Neural progenitor cell (in vitro differentiated cells): Measurements from ENCODE around the gene SYNM. TPM values are rescaled to one million over a fixed set of nuclear protein-coding genes. Genes with fewer than 3 reads are reported as not detected.

Source experiments
- DNase-seq: peaks from one replicate; pipeline ENCODE4 v3.0.0-alpha.2; 2016; ENCODE audit warnings: low spot score
- H2AFZ ChIP-seq: fragments of 200-600 bp; sonication (generic); replicated peaks from 2 replicates; pipeline ENCODE4 v1.6.1; 2016; ENCODE audit warnings: antibody characterized with exemption
- H3F3A ChIP-seq: fragments of 200-600 bp; sonication (generic); 2 replicates; pipeline ENCODE4 v1.6.1; 2016; ENCODE audit warnings: antibody characterized with exemption, low read depth
- H3K27ac ChIP-seq: fragments of 200-600 bp; sonication (generic); 2 replicates; pipeline ENCODE4 v1.5.1; 2016; ENCODE audit warnings: mild to moderate bottlenecking
- H3K27me3 ChIP-seq: fragments of 200-600 bp; sonication (generic); 2 replicates; pipeline ENCODE4 v1.6.1; 2016; ENCODE audit warnings: mild to moderate bottlenecking, moderate library complexity
- H3K36me3 ChIP-seq: fragments of 200-600 bp; sonication (generic); 2 replicates; pipeline ENCODE4 v1.5.1; 2016
- H3K4me1 ChIP-seq: fragments of 200-600 bp; sonication (generic); 2 replicates; pipeline ENCODE4 v1.6.1; 2016; ENCODE audit warnings: mixed run types
- H3K4me2 ChIP-seq: fragments of 200-600 bp; sonication (generic); 2 replicates; pipeline ENCODE4 v1.6.1; 2016
- H3K4me3 ChIP-seq: fragments of 200-600 bp; sonication (generic); 2 replicates; pipeline ENCODE4 v1.5.1; 2016
- H3K79me2 ChIP-seq: fragments of 200-600 bp; sonication (generic); 2 replicates; pipeline ENCODE4 v1.6.1; 2016; ENCODE audit warnings: low read depth
- H3K9ac ChIP-seq: fragments of 200-600 bp; sonication (generic); 2 replicates; pipeline ENCODE4 v1.6.1; 2016
- H3K9me3 ChIP-seq: fragments of 200-600 bp; sonication (generic); 2 replicates; pipeline ENCODE4 v1.5.1; 2016; ENCODE audit warnings: low read depth
- H4K20me1 ChIP-seq: fragments of 200-600 bp; sonication (generic); 2 replicates; pipeline ENCODE4 v1.6.1; 2016; ENCODE audit warnings: low read depth
- H3K27ac Mint-ChIP-seq: 3 replicates; pipeline ENCODE4 v1.8.0; 2021; ENCODE audit warnings: mixed read lengths
- H3K27me3 Mint-ChIP-seq: 2 replicates; pipeline ENCODE4 v1.8.0; 2022; ENCODE audit warnings: low read depth, mild to moderate bottlenecking, inconsistent platforms, moderate library complexity, mixed read lengths; ENCODE audit not compliant: insufficient read depth
- H3K36me3 Mint-ChIP-seq: 3 replicates; pipeline ENCODE4 v1.8.0; 2021; ENCODE audit warnings: mixed read lengths
- H3K4me1 Mint-ChIP-seq: 3 replicates; pipeline ENCODE4 v1.8.0; 2021; ENCODE audit warnings: mixed read lengths
- H3K4me3 Mint-ChIP-seq: 3 replicates; pipeline ENCODE4 v1.8.0; 2021; ENCODE audit warnings: mild to moderate bottlenecking, moderate library complexity, mixed read lengths
- H3K9me3 Mint-ChIP-seq: 3 replicates; pipeline ENCODE4 v1.8.0; 2020; ENCODE audit warnings: mixed read lengths
- CTCF ChIP-seq: fragments of 200-600 bp; sonication (generic); IDR thresholded peaks from 2 replicates; pipeline ENCODE4 v1.5.1; 2017; ENCODE audit warnings: antibody characterized with exemption, mild to moderate bottlenecking
- EZH2 ChIP-seq: fragments of 200-600 bp; sonication (generic); IDR thresholded peaks from 2 replicates; pipeline ENCODE4 v1.6.1; 2017; ENCODE audit warnings: antibody characterized with exemption, mild to moderate bottlenecking, moderate library complexity
- EZH2phosphoT487 ChIP-seq: fragments of 200-600 bp; sonication (generic); IDR thresholded peaks from 2 replicates; pipeline ENCODE4 v1.6.1; 2017; ENCODE audit warnings: antibody characterized with exemption
- total RNA-seq: library from RNA; depleted of rRNA; stranded (reverse); fragments of >200 nt; gene quantifications from 2 replicates; pipeline ENCODE4 v1.2.3, GENCODE V29; 2015; ENCODE audit warnings: low replicate concordance

The SYNM gene
- total RNA-seq, 1 donor from 2014 or later: 0.97 TPM

DNA sequence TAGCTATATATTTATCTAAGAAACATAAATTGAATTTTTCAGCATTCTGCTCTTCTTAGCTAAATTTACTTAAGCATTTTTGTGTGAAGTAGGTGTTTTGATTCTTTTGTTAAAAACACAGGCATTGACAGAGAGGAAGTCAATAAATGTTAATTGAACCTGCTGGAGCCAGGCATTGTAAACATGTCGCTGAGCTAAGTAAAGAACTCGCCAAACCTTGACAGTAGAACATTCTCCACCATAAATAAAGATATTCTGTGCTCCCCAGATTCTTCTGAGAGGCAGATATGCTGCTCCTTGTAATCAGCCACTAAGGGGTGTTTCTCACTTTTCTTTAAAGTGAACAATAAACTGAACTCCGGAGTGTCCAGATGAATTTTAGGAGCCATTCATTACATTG lies 38.4 kb downstream of the SYNM start:
- DNase-seq: no peak
- H3K4me1 Mint-ChIP-seq: peaks cover 35% of the 10 kb centered on the region

DNA sequence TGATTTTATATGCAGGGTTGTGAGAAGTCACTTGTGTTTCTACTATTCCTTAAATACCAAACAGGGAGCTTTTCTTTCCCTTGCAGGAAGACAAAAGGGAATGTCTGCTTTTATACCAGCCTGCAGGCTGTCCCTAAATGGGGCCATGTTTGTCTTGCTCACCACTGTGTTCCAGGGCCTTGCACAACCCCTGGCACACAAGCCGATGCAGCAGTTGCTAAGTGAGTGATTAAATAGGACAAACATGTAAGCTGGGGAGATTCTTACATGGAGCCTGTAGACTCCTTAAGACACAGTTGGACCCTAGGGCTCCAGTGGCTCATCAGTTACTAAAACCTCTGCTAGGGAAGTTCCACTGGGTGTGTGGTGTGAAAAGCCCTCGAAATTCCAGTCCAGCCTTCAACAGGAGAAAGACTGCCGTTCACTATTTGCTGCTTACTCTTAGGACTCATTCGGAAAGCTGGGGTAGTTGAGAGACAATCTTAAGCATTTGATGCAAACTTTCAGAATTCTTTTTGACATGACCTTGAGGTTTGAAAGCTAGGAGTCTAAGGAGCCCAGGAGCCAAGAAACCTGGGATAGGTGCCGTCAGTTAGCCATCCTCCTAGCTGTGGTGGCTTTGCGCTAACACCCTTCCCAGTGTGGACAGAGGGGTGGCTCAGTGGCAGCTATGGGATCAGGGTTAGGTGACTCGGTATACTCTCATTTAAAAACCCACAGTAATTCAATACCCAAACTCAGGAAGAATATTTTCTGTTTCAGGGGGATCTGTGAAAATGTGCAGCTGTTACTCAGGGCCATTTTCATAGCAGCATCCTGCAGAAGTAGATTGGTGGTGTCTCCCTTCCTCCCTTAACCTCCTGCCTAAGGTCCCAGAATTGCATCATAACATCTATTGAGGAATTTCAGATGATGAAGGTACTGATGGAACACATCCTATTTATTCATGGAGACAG lies 39.1 kb downstream of the SYNM start:
- Histone ChIP-seq H3K9ac (no peak overlapping the region), H3K27ac (peak overlapping the region; percentile 83), H3K27me3 (no peaks in the 10 kb centered on the region), H3K79me2 (no peaks in the 10 kb centered on the region), H3K4me3 (peak overlapping the region; percentile 19), H3K4me2 (peak overlapping the region; percentile 70), H3K9me3 (no peaks in the 10 kb centered on the region), H2AFZ (peak overlapping the region; percentile 7), H3F3A (peaks cover 27% of the 10 kb centered on the region), H3K36me3 (no peaks in the 10 kb centered on the region), H3K4me1 (peaks cover 27% of the 10 kb centered on the region), H4K20me1 (no peaks in the 10 kb centered on the region)
- H3K36me3 Mint-ChIP-seq: peaks cover 16% of the 10 kb centered on the region
- peak overlapping the region; percentile 89 for H3K27ac Mint-ChIP-seq
- H3K4me1 Mint-ChIP-seq: peaks cover 41% of the 10 kb centered on the region
- peaks cover 2% of the 10 kb centered on the region for H3K27me3 Mint-ChIP-seq
- DNase-seq: peak; percentile 20
- TF ChIP-seq EZH2 (no peak), CTCF (no peak), EZH2phosphoT487 (no peak)
- H3K9me3 Mint-ChIP-seq: no peaks in the 10 kb centered on the region
- no peak overlapping the region for H3K4me3 Mint-ChIP-seq

More for the DNA sequence above, 38.4 kb downstream of the SYNM start:
- peak overlapping the region; percentile 83 for H3K27ac ChIP-seq
- no peaks in the 10 kb centered on the region for H3K79me2 ChIP-seq
- no peaks in the 10 kb centered on the region for H4K20me1 ChIP-seq
- peak overlapping the region; percentile 19 for H3K4me3 ChIP-seq
- no peaks in the 10 kb centered on the region for H3K36me3 ChIP-seq
- H3K27ac Mint-ChIP-seq: peak overlapping the region; percentile 89
- TF ChIP-seq EZH2phosphoT487 (no peak), CTCF (no peak), EZH2 (no peak)
- peaks cover 27% of the 10 kb centered on the region for H3F3A ChIP-seq
- H3K9me3 Mint-ChIP-seq: no peaks in the 10 kb centered on the region
- peaks cover 14% of the 10 kb centered on the region for H3K36me3 Mint-ChIP-seq
- H3K4me3 Mint-ChIP-seq: no peak overlapping the region
- H3K27me3 ChIP-seq: no peaks in the 10 kb centered on the region
- peak overlapping the region; percentile 70 for H3K4me2 ChIP-seq
- no peak overlapping the region for H3K9ac ChIP-seq
- H3K9me3 ChIP-seq: no peaks in the 10 kb centered on the region
- H3K4me1 ChIP-seq: peaks cover 27% of the 10 kb centered on the region
- H3K27me3 Mint-ChIP-seq: peaks cover 2% of the 10 kb centered on the region
- H2AFZ ChIP-seq: no peak overlapping the region

DNA sequence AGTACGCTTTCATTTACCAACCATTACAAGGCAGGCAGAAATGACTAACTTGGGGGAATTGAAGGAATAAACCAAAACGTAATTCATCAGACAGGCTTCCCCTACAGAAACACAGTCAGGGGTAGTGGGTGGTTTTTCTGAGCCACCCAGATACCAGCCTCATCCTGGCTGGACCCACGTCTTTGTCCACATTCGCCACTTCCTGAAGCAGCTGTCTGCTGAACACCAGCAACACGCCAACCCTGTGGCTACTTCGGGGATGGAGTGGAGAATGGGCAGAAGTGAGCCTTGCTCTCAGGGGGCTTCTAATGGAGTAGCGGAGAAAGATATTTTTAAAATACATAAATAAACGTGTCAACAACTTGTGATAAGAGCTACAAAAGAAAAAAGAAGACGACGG lies 40.1 kb downstream of the SYNM start:
- Histone ChIP-seq H3K79me2 (no peaks in the 10 kb centered on the region), H3K27ac (no peak overlapping the region), H4K20me1 (no peaks in the 10 kb centered on the region), H3K9me3 (no peaks in the 10 kb centered on the region), H2AFZ (no peak overlapping the region), H3F3A (peaks cover 27% of the 10 kb centered on the region), H3K4me1 (peaks cover 27% of the 10 kb centered on the region), H3K36me3 (no peaks in the 10 kb centered on the region), H3K9ac (no peak overlapping the region), H3K4me3 (no peak overlapping the region), H3K4me2 (no peak overlapping the region), H3K27me3 (no peaks in the 10 kb centered on the region)
- Mint-ChIP-seq H3K4me3 (no peak overlapping the region), H3K36me3 (peaks cover 15% of the 10 kb centered on the region), H3K9me3 (no peaks in the 10 kb centered on the region), H3K4me1 (peaks cover 39% of the 10 kb centered on the region), H3K27me3 (peaks cover 2% of the 10 kb centered on the region), H3K27ac (no peak overlapping the region)
- TF ChIP-seq EZH2 (no peak), EZH2phosphoT487 (no peak), CTCF (no peak)
- DNase-seq: no peak
